Activated CD8-positive, alpha-beta memory T cell treated with anti-CD3 and anti-CD28 coated beads, Interleukin-2, amount 50 U/mL, for 48 hours (primary cell): ENCODE data around the gene TMEM163.
"Not testable (repeated sequence)": the region's sequence is repeated elsewhere in the genome, so short reads cannot be mapped to it uniquely, and the experiment has no call there.

Experiments used
- DNase-seq: peaks from one replicate; pipeline ENCODE4 v3.0.0-alpha.2; 2020

The TMEM163 gene

GRCh38 chr2:134660626-134661402 is 58.0 kb downstream of the TMEM163 start:
- no peak for DNase-seq

GRCh38 chr2:134659724-134660123 is 59.1 kb downstream of the TMEM163 start:
- no peak for DNase-seq

GRCh38 chr2:134657650-134658250 is 61.0 kb downstream of the TMEM163 start:
- DNase-seq, result no peak

- DNase-seq, result not testable (repeated sequence)
Measured at GRCh38 chr2:134656391-134656790, 62.4 kb downstream of the TMEM163 start.

- no peak for DNase-seq
Measured at GRCh38 chr2:134648586-134648985, 70.2 kb downstream of the TMEM163 start.

- no peak for DNase-seq
Measured at GRCh38 chr2:134647607-134648256, 71.1 kb downstream of the TMEM163 start.

- no peak for DNase-seq
Measured at GRCh38 chr2:134642938-134643337, 75.9 kb downstream of the TMEM163 start.

- no peak for DNase-seq
Measured at GRCh38 chr2:134640494-134640893, 78.3 kb downstream of the TMEM163 start.

- no peak for DNase-seq
Measured at GRCh38 chr2:134639265-134639664, 79.5 kb downstream of the TMEM163 start.

- DNase-seq, result no peak
Measured at GRCh38 chr2:134636714-134637113, 82.1 kb downstream of the TMEM163 start.

- no peak for DNase-seq
Measured at GRCh38 chr2:134634054-134634753, 84.6 kb downstream of the TMEM163 start.

GRCh38 chr2:134630504-134631159 is 88.2 kb downstream of the TMEM163 start:
- DNase-seq, result no peak

- no peak for DNase-seq
Measured at GRCh38 chr2:134628453-134628852, 90.3 kb downstream of the TMEM163 start.

GRCh38 chr2:134626781-134627180 is 92.0 kb downstream of the TMEM163 start:
- no peak for DNase-seq

- DNase-seq, result no peak
Measured at GRCh38 chr2:134625311-134625710, 93.5 kb downstream of the TMEM163 start.

GRCh38 chr2:134623796-134624195 is 95.0 kb downstream of the TMEM163 start:
- no peak for DNase-seq

- no peak for DNase-seq
Measured at GRCh38 chr2:134623046-134623445, 95.8 kb downstream of the TMEM163 start.

GRCh38 chr2:134621939-134622705 is 96.7 kb downstream of the TMEM163 start:
- no peak for DNase-seq

- no peak for DNase-seq
Measured at GRCh38 chr2:134619250-134619649, 99.5 kb downstream of the TMEM163 start.

- DNase-seq, result not testable (repeated sequence)
Measured at GRCh38 chr2:134615480-134615879, 103.3 kb downstream of the TMEM163 start.

GRCh38 chr2:134611316-134611715 is 107.5 kb downstream of the TMEM163 start:
- no peak for DNase-seq

- DNase-seq, result no peak
Measured at GRCh38 chr2:134610871-134611270, 107.9 kb downstream of the TMEM163 start.
